Right hindlimb (tissue), 1 donor: Measurements from ENCODE around the gene GPX2.

ENCODE experiments used
- DNase-seq: peaks from one replicate; pipeline ENCODE4 v3.0.0-alpha.2; 2018

Gene GPX2

DNA sequence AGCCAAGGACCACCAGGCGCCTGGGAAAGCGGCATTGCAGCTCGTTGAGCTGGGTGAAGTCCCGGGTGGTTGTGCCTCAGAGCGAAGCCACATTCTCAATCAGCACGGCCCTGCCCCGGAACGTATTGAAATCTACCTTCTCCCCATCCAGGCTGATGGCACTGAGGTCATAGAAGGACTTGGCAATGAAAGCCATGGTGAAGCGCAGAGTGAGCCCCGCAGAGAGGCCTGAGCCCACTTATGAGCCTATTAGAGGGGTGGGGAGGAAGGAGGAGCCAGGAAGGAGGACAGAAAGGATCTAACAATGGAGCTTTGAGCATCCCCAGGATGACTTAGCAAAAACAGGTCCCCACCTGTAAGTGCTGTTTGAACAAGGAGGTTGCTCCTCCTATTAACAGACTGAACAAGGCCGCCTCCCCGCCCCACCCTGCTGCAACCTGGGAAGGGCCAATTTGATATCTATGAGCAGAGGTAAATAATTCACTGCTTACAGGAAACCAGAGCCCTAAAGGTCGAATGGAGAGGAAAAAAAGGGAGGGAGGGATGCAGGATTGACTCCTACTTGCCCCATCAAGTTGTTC lies at the start of gene GPX2:
Gene GPX2 (minus strand): TSS at position 215 of the 581 bp plus-strand sequence. CDS start 19 bp downstream, at position 196.
- no peak for DNase-seq

DNA sequence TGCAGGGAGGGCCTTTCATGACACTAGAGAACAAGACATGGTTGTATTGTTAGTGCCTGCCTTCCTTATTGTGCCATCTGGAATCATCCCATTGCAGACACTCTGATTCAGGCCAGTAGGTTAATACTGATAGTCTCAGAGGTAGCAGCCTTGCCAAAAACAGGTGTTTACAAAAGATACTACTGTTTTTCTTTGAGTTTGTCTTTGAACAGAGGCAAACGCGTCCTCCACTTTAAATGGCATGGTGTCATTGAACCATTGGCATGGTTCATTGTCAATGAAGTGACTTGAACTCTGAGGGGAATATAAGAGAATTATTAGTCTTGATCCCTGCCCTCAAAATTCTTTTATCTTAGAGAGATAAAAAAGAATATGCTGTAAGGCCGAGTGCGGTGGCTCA lies 48.4 kb upstream of the GPX2 start:
- no peak for DNase-seq

DNA sequence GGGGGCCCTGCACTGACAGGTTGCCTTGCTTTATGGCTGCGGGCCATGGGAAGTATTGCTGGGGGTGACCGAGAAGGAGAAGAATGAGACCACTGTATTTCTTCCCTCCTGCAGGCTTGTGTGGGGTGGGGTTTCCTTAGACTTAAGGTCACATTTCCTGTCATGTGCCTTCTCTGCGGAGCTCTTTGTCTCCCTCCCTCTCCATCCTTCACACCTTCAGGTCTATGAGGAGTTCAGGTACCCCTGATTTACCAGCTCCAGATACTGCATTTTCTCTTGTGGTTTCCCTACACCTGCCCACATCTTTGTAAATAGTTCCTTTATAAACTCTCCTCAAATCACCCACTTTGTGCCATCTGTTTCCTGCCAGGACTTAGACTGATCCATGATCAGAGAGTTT lies 47.8 kb upstream of the GPX2 start:
- DNase-seq: no peak

DNA sequence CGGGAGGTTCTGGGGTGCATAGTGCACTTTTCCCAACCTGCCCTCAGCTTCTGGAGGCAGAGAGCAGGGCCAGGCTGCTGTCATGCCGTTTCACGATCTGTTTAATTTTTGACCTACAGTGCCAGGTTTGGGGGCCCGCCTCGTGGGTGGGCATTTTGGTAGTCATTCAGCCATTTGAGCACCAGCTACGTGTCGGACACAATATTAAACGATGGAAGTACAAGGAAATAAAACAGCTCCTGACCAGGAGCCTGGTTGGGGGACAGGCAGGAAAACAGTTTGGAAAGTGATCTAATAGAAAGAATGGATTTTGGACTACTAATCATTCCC lies 44.9 kb upstream of the GPX2 start:
- no peak for DNase-seq

DNA sequence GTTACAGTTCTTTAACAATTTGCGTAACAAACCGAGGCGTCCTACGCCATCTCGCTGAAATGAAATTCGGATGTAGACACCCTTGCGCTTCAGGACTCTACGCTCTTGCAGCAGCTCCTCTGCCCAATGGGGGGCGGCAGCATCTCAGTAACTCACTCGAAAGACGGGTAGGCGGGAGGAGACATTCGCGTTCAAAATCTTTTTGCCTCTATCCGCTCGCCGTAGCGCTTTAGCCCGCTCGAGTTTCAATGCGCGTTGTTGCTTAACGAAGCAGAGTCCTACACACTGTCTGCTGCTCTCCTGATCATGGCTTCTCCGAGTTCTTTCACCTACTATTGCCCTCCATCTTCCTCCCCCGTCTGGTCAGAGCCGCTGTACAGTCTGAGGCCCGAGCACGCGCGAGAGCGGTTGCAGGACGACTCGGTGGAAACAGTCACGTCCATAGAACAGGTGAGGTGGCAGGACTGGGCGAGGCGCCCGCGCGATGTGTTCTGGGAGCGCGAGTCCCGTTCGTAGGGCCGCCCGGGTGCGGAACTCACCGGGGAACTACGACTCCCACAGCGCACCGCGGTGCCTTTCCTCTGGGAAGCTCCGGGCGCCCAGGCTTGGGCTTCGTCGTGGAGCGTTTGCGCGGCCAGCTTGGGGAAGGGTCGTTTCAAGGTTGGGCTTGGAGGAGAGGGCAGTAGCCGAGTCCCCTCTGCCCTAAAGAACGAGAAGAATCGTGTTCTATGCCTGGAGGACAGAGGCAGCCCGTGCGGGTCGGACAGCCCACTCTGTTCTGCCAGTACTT lies 44.3 kb upstream of the GPX2 start, which contains the start of gene FNTB:
Gene FNTB (plus strand): TSS at position 248 of the 790 bp plus-strand sequence. CDS start 59 bp downstream, at position 307.
- peak; percentile 97 for DNase-seq

DNA sequence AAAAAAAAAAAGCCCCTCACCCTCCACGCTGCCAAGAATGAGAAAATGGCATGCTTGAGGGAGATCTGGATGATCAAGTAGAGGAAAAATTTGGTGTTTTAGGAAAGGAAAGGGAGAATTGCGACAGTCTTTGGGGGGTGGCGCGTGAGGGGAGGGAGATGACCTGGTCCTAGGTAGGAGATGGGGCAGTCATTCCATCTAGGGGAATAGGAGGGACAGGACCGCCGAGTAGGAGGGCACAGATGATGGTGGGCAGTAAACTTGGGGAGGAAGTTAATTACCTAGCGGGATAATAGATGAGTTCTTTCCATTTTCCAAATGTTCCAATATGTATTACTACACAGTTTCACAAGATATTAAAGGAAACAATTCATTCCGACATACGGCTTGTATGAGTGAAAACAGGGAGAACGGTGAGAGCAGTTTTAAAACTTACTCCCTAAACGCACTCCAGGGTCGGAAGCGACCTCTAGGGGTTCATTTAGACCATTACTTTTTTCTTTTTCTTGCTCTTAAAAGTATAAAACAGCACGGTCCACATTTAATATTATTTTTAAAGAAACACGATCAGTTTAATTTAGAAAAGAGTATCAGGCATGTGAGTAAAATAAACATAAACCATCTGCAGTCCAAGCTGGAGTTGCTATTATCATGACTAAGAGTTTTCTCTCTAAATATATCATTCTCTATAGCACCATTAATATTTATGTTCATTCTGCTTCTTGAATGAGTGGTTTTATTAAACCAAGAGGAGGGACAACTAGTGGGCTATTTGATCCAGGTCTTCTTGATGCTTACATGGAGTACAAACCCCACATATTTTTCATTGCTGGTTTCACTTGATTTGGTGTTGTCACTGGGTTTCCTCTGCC lies 41.1 kb upstream of the GPX2 start:
- no peak for DNase-seq

DNA sequence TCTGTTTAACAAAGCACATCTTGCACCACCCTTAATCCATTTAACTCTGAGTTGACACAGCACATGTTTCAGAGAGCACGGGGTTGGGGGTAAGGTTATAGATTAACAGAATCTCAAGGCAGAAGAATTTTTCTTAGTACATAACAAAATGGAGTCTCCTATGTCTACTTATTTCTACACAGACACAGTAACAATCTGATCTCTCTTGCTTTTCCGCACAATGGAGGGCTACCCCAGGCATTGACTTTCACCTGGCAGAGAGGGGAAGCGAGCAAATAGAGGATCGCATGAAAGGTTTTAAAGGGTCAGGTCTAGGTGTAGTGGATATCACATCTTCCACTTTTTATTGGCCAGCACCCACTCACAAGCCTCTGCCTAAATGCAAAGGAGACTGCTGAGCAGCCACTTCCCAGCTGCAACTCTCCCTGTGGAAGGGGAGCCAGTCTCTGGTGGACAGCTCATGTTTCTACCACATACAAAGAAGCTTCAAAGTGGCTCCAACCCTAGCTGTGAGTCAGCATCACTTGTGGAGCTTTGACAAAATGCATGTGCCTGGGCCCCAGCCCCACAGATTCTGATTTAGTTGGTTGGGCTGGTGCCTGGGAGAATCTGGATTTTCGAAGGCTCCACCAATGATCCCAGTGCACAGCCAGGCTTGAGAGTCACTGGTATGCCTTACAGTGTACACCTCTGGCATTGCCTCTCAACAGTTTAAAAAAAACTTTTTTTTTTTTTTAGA lies 37.0 kb upstream of the GPX2 start:
- no peak for DNase-seq

DNA sequence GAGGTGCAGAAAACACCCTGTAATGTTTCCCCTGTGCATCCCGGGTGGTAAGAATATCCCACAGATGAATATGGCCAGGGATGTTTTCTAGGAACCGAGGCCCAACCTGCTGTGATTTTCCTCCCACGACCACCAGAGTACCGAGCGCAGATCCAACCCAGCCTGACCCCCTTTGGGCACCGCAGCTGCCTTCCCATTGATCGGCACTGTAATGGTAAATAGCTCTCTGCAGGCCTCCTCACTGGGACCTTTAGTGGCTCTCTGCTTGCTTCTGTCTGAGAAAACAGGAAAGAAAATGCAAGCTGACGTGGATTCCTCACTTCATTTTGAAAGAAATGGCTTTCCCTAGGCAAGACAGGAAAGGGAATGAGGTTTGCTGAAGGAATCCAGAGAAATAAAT lies 32.0 kb upstream of the GPX2 start:
- no peak for DNase-seq

DNA sequence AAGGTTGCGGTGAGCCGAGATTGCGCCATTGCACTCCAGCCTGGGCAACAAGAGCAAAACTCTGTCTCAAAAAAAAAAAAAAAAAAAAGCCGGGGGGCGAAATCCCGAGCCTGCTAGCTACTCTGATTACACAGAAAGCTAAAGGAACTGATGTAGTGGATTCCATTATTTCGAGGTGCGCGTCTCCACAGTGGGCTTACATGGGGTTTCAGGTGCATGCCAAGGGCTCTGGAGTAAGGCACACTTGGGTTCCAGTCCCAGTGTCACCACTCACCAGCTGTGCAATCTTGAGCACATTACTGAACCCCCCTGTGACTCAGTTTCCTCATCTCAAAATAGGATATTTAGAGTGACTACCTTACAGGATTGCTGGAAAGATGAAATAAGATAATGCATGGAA lies 31.3 kb upstream of the GPX2 start:
- no peak for DNase-seq

DNA sequence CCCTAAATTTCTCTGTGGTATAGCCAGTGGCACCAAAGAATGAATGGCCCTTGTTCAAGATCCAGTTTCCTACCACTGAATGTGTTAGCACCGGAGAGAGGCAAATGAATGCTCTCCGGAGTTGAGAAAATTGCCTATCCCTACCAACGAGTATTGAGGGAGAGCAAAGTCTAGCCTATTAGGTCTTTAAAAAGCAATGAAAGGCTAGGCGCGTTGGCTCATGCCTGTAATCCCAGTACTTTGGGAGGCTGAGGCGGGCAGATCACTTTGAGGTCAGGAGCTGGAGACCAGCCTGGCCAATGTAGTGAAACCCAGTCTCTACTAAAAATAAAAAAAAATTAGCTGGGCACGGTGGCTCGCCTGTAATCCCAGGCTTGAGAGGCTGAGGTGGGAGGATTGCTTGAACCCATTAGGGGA lies 30.5 kb upstream of the GPX2 start:
- no peak for DNase-seq

DNA sequence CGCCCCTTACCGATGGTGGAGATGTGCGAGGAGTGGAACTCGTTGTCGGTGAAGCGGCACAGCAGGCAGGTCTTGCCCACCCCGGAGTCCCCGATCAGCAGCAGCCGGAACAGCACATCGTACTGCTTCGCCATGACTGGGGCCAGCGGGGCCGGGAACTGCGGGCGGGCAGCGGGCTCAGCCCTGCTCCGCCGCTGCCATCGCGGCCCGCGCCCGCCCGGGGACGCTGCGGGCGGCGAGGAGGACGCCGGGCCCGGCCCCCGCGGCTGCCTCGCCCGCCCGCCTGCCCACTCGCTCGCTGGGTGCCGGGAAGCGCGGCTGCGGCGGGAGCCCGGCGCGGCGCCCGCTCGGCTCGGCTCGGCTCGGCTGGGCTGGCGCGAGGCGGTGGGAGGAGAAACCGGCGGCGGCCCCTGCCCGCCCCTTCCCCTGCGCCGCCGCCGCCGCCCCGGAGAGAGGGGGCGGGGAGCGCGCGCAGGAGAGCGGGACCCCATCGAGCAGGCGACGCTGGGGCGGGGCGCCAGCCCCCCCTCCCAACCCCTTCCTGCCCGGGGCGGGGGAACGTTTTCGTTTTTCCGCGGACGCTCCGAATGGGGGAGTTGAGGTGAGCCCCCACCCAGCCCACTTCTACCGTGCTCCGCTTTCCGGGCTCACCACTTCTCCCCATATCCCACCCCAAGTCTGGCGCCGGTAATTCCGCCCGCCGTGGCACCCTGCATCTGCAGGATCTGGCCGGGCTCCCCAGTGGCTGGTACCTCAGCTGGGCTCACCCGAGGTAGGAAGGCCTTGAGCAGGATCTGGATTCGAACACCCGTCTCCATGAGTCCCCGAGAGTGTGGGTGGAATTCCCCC lies 29.6 kb upstream of the GPX2 start, which contains the start of gene RAB15:
Gene RAB15 (minus strand): TSS at position 394 of the 849 bp plus-strand sequence. CDS start 260 bp downstream, at position 134.
- DNase-seq: peak; percentile 80

DNA sequence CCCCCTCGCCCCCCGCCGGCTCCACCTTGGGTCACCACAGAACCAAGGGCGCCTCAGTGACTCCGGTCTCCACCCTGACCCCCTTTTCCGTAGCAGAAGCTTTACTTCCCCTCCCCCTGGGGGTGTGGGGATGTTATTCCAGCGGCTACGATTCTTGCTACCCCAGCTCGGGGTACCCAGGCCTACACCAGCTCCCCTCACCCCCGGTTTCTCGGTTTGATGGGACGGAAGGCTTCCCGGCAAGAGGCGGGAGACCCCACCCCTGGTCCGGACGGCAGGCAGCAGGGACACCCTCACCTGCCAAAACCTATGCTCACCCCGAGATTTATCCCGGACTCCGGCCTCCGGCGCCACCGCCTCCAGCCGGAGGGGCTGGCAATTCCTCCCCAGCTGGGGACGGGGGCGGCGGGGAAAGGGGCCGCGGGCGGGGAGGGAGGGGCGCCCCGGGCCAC lies 29.0 kb upstream of the GPX2 start:
- no peak for DNase-seq

DNA sequence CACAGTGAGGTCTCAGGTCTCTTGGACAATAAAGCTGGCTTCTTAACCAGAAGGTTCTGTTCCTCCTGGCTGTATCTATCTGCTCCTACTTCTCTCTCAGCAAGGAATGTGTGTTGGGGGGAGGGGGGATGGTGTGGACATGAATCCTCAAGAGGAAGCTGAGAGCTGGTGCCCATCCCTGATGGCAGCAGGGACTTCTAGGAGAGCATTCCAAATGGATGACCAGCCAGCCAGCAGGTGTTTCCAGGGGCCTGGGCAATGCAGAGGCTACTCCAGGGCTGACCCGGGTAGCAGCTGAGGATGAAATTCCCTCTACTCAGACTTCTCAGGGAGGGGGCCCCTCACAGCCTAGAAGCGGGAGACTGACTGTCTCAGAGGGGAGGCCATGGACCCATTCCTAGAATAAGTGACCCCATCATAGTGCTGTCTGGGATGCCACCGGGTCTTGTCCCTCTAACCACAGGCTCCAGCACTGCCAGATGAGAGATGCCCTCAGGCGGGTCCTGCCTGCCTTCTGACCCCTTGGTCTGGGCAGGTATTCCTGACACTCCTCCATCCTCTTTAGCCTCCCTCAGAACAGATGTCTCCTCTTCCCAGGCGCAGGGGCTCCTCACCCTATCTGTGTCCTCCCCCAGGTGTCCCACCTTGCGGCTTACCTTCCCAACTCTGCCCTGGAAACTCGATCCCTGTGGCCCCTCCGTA lies 28.4 kb upstream of the GPX2 start:
- DNase-seq: no peak

DNA sequence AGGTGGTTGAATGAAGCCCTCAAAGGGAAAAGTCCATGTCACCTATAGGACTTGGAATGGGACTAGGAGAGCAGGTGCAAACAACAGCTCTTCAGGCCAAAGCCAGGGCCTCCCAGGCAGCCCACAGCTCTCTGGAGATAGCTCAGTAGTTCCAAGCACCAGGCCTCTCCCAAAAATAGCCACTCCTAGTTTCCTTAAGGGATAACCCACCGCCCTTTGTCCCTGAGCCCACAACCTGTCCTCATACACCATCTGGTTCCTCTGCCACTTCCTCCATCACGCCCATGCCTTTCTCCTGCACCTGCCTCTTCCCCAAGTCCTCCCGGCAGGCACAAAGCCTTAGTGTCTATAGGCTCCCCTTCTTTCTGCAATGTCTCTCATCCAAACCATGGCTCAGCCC lies 27.5 kb upstream of the GPX2 start:
- no peak for DNase-seq

DNA sequence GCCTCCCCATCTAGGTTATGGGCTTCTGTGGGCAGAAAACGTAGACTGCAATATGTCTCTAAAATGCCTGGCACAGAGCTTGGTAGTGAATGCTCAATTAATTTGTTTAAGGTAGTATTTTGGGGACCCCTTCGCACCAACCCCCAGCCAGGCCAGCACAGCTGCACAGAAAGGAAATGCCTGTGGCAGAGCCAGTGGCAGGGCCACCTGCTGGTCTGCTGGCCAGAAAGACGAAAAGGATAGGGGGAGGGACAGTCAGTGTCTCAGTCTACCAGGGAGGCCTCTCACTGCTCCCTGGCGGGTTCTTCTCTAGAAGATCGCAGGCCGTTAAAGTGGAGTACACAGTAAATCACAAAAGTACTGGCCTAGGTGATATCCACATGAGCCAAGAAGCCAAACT lies 26.1 kb upstream of the GPX2 start:
- DNase-seq: no peak

DNA sequence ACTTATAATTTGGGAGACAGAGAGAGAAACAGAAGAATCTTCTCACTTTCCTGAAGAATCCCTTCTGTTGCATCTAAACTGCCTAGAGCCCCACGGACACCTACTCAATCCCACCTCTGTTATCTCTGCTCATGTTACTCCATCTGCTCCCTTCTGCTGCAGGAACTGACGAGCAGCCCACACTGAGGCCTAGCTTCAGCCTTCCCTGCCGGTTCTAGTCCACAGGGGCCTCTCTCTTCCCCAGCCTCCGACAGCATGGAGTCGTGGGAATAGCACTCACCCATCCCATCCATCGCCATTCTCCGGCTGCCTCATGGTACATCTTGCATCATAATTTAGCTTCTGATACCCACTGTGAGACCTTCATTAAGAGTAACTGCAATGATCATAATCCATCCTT lies 25.6 kb upstream of the GPX2 start:
- no peak for DNase-seq

DNA sequence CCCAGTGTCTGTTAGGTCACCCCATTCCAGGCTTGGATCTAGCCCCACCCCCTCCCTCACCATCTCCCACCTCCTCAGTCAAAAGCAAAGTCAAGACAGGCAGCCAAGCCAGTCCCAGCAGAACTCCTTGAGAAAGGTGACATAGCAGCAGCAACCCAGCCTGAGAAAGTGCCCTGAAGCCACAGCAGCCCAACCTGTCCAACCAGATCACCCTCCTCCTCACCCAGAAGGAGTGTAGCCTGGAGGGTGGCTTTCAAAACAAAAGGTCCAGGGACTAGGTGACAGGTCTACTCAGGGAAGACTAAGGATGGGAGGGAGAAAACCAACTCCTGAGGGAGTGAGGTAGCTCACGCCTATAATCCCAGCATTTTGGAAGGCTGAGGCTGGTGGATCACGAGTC lies 24.4 kb upstream of the GPX2 start:
- DNase-seq: no peak

DNA sequence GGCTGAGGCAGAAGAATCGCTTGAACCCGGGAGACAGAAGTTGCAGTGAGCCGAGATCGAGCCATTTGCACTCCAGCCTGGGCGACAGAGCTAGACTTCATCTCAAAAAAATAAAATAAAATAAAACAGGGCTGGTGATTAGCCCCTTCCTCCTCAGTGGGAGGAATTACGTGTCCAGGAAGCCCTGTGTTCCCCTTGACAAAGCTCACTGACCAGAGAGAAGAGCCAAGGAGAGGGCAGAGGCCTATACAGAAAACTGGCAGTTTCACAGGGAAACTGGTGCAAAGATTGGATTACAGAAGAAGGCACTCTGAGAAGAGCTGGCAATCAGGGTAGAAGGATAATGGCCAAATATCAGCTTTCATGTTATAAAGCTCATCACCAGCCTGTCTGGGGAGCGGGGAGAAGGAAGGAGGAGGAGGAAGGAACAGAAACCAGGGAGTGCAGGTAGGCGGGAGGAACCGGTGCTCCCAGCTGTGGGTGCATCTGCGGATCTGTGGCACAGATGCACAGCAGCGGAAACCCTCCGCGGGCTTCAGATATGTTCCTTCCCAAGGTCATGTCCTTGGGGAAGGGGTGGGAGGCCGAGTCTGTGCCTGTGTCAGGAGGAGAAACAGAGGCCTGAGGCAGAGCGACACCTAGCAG lies 22.9 kb upstream of the GPX2 start:
- DNase-seq: no peak

DNA sequence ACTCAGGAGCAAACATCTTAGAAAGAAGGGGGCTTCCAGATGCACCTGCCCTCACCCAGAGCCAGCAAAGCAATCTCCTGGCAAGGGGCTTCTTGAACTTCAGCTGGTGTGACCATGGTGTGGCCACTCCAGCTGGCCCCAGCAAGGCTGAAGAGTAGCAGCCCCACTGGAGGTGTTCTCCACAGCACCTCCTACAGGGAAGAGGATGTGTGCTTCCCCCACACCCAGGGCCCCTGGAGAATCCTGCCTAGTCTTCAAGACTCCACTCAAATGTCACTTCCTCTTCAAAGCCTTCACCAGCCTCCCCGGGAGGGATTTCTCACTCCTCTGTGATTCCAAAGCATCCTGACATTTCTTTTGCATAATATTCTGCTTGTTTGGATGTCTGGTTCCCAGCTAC lies 21.1 kb upstream of the GPX2 start:
- no peak for DNase-seq

DNA sequence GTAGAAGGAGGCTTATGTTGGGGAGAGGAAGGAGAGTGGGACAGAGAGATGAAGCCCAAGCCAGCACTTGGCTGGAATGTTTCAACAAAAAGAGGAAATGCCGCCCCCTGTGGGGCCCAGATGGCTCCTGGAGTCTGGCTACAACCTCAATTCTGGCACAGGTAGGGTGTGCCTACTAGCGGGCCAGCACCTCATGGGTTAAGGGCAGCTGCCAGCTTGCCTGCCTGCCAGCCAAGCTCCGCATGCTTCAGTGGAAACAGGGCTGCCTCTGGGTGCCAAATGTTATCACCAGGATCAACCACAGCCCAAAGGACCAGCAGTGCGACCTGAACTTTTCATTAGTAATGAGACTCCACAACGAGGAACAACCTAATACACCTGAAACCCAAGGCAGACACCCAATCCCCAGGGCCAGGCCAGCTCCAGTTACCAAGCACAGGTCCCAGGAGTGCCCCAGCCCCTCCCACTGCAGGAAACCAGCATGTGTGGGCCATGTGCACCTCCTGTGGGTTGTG lies 18.3 kb upstream of the GPX2 start:
- DNase-seq: no peak
